HUES48 (cell line): Measurements from ENCODE around the gene NRP2.

Experiments used
- H3K27ac ChIP-seq: one replicate; pipeline ENCODE4 v1.7.0; 2013; ENCODE audit warnings: low read depth, low read length, inconsistent platforms
- H3K27me3 ChIP-seq: 2 replicates; pipeline ENCODE4 v1.6.1; 2013; ENCODE audit warnings: mild to moderate bottlenecking, low read length; ENCODE audit not compliant: control insufficient read depth, insufficient read depth
- H3K36me3 ChIP-seq: 2 replicates; pipeline ENCODE4 v1.6.1; 2013; ENCODE audit warnings: low read length; ENCODE audit not compliant: control insufficient read depth, insufficient read depth
- H3K4me1 ChIP-seq: 2 replicates; pipeline ENCODE4 v1.6.1; 2013; ENCODE audit warnings: mild to moderate bottlenecking, low read length; ENCODE audit not compliant: control insufficient read depth, insufficient read depth
- H3K4me3 ChIP-seq: 2 replicates; pipeline ENCODE4 v1.5.1; 2013; ENCODE audit warnings: mild to moderate bottlenecking, low read depth, low read length
- H3K9ac ChIP-seq: 2 replicates; pipeline ENCODE4 v1.6.1; 2013; ENCODE audit warnings: mild to moderate bottlenecking, low read depth, low read length, moderate library complexity
- H3K9me3 ChIP-seq: 2 replicates; pipeline ENCODE4 v1.6.1; 2013; ENCODE audit warnings: low read length; ENCODE audit not compliant: control insufficient read depth, insufficient read depth

NRP2 gene

DNA sequence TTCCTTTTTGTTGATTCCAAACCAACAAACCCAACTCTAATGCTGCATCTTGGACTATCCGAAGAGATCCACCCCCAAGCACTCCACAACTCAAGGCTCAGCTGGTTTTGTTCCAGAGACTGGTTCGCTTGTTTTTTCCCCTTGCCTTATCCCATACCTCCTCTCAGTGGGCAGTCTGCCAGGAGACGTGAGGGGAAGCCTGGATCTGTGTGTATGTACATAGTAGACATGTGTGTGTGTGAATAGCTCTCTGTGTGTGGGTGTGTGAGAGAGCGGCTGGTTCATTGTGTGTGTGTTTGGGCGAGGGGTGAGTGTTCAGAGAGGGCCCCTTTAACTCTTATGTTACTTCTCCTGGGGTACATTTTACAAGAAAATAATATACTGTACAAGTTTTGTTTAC, 94.4 kb downstream of the NRP2 start:
- H3K36me3 ChIP-seq: no peaks in the 10 kb centered on the region
- H3K27ac ChIP-seq: no peak overlapping the region
- H3K9me3 ChIP-seq: no peaks in the 10 kb centered on the region

DNA sequence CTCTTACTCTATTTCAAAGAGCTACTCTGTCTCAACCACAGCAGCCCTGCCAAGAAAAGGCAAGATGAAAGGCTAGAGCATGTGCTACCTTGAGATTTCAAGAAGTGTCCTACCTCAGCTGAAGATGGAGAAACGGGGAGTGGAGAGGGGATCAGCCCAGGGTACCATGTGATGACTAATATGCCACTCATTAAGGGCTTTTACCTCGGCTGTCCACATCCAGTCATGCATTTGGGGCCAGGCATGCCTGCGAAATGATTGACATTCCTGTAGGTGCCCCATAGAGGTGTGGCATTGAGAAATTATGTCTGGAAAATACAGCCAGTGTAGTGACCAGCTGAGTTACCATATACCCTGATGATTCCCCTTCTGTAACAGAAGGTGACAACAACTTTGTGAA, 96.1 kb downstream of the NRP2 start:
- Histone ChIP-seq H3K4me3 (no peak overlapping the region), H3K9ac (no peak overlapping the region), H3K4me1 (no peaks in the 10 kb centered on the region), H3K27me3 (no peaks in the 10 kb centered on the region), H3K9me3 (no peaks in the 10 kb centered on the region), H3K36me3 (no peaks in the 10 kb centered on the region), H3K27ac (no peak overlapping the region)

More for the DNA sequence above, 94.4 kb downstream of the NRP2 start:
- Histone ChIP-seq H3K27me3 (no peaks in the 10 kb centered on the region), H3K9ac (no peak overlapping the region), H3K4me3 (no peak overlapping the region), H3K4me1 (no peaks in the 10 kb centered on the region)

DNA sequence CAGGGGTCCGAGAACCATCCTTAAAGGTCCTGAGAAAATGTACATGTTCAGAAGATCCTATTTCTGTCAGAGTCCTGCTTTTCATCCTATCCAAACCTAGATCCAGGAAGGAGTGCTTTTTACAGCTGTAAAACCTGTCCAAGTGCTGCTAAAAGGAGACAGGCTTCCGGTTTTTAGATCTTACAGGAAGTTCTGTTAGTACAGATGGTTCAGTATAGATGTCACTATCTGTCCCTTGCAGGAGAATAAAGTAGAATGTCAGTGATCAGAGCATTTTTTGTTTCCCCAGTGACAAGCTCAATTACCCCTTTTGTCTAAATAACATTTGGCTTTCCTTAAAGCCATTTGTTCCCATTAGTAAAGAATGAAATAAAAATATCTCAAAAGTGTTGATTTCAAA, 98.3 kb downstream of the NRP2 start:
- Histone ChIP-seq H3K9me3 (no peaks in the 10 kb centered on the region), H3K4me1 (no peaks in the 10 kb centered on the region), H3K27ac (no peak overlapping the region), H3K27me3 (no peaks in the 10 kb centered on the region), H3K9ac (no peak overlapping the region), H3K36me3 (no peaks in the 10 kb centered on the region), H3K4me3 (no peak overlapping the region)

DNA sequence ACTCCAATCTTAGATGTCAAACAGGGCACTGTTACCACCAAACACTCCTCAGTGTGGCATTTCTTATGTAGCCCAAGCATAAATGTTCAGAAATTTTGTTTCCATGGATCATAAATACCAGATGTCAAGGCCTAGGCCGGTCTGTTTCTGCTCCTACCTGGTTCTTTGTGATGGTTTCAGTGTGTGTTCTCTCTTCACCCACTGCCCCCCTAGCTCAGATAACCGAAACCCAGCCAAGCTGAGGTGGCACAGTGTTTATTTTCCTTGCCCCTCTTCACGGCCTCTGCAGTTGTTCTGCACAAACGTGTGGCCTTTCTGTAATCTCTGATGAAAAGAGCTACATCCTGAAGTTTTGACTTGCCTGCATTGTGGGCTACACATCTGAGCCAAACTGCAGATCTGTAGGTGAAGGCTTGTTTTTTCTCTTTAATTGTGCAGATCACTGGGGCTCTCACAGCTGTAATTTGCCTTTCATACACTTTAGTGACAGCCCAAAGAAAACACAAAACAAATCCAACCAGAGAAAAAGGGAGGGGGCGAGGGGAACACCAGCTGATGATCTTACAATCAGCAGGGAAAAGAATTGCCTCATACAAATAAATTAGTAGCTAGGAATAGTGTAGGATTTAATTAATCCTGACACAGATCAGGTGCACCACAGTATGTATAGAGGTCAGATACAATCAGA, 99.1 kb downstream of the NRP2 start:
- no peak overlapping the region for H3K9ac ChIP-seq
- H3K9me3 ChIP-seq: no peaks in the 10 kb centered on the region
- H3K27ac ChIP-seq: no peak overlapping the region
- no peaks in the 10 kb centered on the region for H3K36me3 ChIP-seq
- H3K4me1 ChIP-seq: no peaks in the 10 kb centered on the region
- H3K4me3 ChIP-seq: no peak overlapping the region
- H3K27me3 ChIP-seq: no peaks in the 10 kb centered on the region

DNA sequence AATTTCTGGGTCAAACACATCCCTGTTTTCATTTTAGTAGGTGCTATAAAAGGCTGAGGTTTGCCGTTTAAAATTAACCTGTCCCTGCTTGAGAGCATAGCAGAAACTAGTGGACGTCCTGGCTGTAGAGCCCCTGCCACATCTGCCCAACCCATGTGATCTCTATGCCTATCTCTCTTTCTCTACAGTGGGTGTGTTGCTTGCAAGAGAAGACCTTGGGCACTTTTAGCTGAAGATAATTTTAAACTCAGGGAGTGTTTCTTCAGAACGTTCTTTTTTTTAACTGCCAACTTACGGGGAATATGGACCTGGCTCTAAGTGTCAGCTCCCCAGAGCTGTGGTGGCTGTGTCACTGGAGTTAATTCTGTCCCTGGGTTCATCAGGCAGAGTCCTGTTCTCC, 100.6 kb downstream of the NRP2 start:
- no peak overlapping the region for H3K9ac ChIP-seq
- no peaks in the 10 kb centered on the region for H3K27me3 ChIP-seq
- no peaks in the 10 kb centered on the region for H3K36me3 ChIP-seq
- no peak overlapping the region for H3K4me3 ChIP-seq
- no peaks in the 10 kb centered on the region for H3K9me3 ChIP-seq
- no peak overlapping the region for H3K27ac ChIP-seq
- no peaks in the 10 kb centered on the region for H3K4me1 ChIP-seq

DNA sequence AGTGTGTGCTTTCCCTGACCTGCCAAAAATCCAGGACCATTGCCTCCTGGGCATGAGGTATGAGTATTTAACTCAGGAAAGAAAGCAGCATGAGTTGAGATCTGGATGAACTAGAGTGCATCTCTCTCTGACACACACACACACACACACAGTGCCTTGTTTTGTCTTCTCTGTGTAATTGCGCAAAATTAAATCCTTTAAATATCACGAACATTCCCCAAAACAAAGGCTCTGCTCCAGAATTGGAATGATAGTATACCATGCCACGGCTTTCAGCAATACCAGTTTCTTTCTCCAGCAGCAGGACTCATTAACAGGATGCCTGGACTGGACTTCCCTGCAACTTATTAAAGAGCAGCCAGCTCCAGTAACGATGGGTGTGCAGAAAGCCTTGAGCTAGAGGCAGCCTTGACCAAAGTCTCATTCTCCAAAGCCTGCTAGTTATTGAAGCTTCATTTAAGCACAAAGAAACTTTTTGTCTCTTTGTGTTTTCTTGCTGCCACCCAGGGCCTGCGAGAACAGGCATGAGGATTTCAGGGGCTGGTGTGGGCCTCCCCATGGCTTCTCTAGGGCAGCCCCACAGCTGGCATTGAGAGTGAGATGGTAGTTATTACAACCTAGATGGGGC, 101.7 kb downstream of the NRP2 start:
- Histone ChIP-seq H3K27ac (no peak overlapping the region), H3K4me1 (no peaks in the 10 kb centered on the region), H3K9me3 (no peaks in the 10 kb centered on the region), H3K4me3 (no peak overlapping the region), H3K36me3 (no peaks in the 10 kb centered on the region), H3K9ac (no peak overlapping the region), H3K27me3 (no peaks in the 10 kb centered on the region)

DNA sequence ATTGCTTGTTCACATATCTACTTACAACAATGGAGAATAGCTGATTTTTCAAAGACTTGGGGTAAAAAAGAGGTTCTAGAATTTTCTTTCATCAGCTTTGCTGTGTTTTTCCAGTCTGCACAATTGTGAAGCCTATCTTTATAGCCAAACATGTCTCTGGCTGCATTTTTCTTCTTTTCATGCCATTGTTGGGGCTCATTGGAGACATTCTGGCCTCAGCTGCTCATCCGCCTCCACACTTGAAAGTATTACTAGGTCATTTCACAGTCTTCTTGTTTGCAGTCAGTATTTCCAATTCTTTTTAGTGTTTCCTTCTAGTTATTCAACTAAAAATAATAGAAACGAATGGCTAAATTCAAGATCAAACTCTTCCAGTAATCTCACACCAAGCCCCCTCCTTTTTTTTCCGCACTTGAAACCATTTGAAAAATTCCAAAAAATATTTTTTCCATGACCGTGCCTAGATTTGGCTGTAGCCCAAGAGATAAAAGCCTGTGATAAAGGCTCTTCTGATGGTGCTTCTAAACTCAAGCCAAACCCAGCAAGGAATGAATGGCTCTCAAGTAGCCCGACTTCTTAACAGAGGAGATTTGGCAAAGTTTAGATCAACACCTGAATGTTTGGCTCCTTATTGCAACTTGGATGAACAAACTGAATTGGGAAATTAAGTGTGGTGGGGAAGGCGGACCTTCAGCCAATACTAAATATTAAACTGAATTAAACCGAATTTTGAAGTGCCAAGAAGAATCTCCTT, 103.4 kb downstream of the NRP2 start:
- no peaks in the 10 kb centered on the region for H3K9me3 ChIP-seq
- H3K4me1 ChIP-seq: no peaks in the 10 kb centered on the region
- H3K4me3 ChIP-seq: no peak overlapping the region
- no peaks in the 10 kb centered on the region for H3K36me3 ChIP-seq
- no peaks in the 10 kb centered on the region for H3K27me3 ChIP-seq
- no peak overlapping the region for H3K27ac ChIP-seq
- H3K9ac ChIP-seq: no peak overlapping the region

DNA sequence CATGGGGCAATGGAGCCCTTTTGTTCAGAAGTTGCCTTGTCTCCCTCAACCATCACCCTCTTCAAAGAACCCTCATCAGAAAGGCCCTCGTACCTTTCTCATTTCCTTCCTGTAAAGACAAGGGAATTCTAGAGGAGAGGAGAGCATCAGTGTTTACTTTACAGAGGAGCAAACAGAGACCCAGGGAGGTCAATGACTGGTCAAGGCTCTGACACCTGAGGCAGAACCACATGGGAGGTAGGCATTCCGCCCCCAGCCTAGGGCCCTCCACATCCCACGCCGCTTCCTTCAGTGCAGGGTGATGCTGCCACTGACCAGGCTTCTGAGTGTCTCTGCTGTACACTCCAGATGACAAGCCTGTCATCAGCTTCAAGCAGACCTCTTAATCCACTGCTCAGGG, 104.7 kb downstream of the NRP2 start:
- H3K36me3 ChIP-seq: no peaks in the 10 kb centered on the region
- H3K27me3 ChIP-seq: no peaks in the 10 kb centered on the region
- no peak overlapping the region for H3K4me3 ChIP-seq
- H3K4me1 ChIP-seq: no peaks in the 10 kb centered on the region
- H3K9ac ChIP-seq: no peak overlapping the region
- H3K27ac ChIP-seq: no peak overlapping the region
- no peaks in the 10 kb centered on the region for H3K9me3 ChIP-seq

DNA sequence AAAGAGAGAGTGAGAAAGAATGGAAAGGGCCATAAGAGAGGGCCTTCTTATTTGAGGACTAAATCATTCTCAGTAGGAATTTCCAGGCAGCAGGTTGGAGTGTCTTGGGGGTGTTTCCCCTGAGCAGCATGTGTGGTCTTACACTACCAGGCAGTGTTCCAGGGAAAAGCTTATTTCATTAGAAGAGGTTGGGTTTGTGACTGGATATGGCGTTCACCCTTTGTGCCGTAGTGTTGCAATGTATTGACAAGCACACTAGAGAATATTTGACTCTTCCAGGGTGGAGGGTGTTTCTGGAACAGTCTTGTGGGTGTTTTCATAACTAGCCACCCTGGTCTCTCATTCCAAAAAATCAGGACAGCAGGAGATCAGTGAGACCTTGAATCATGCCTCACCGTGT, 105.5 kb downstream of the NRP2 start:
- H3K9ac ChIP-seq: no peak overlapping the region
- H3K36me3 ChIP-seq: no peaks in the 10 kb centered on the region
- no peaks in the 10 kb centered on the region for H3K27me3 ChIP-seq
- no peaks in the 10 kb centered on the region for H3K9me3 ChIP-seq
- H3K27ac ChIP-seq: no peak overlapping the region
- no peak overlapping the region for H3K4me3 ChIP-seq
- no peaks in the 10 kb centered on the region for H3K4me1 ChIP-seq

DNA sequence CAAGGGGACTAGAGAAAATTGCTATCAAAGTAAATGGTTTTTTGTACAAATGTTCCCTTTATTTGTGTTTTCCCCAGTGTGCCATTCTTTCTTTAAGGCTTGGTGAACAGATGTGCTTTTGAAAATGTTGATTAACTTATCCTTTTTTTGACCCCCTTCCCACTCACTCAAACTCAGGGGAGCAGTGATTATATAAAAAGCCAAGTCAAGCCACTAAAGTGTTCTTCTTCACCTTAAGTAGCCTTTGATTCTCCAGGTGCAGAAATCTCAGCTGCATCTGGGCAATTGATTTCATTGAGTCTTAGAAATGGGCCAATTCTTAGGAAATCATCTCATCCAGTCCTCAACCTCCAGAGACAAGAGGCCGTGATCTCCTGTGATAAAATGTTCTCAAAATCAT, 107.6 kb downstream of the NRP2 start:
- Histone ChIP-seq H3K4me3 (no peak overlapping the region), H3K9me3 (no peaks in the 10 kb centered on the region), H3K27ac (no peak overlapping the region), H3K36me3 (no peaks in the 10 kb centered on the region), H3K9ac (no peak overlapping the region), H3K4me1 (no peaks in the 10 kb centered on the region), H3K27me3 (no peaks in the 10 kb centered on the region)

GRCh38 chr2:205792908-205793307, 110.6 kb downstream of the NRP2 start:
- H3K36me3 ChIP-seq: no peaks in the 10 kb centered on the region

More at GRCh38 chr2:205792908-205793307, 110.6 kb downstream of the NRP2 start:
- H3K9me3 ChIP-seq: no peaks in the 10 kb centered on the region
- H3K4me1 ChIP-seq: peaks cover 17% of the 10 kb centered on the region
- no peak overlapping the region for H3K27ac ChIP-seq
- no peak overlapping the region for H3K9ac ChIP-seq
- H3K27me3 ChIP-seq: no peaks in the 10 kb centered on the region
- no peak overlapping the region for H3K4me3 ChIP-seq
